ENCODE results near the gene QKI. TPM values are rescaled to one million over a fixed set of nuclear protein-coding genes. Genes with fewer than 3 reads are reported as not detected.

Gene QKI
- total RNA-seq, 1 donor from 2014 or later = 449 TPM

DNA sequence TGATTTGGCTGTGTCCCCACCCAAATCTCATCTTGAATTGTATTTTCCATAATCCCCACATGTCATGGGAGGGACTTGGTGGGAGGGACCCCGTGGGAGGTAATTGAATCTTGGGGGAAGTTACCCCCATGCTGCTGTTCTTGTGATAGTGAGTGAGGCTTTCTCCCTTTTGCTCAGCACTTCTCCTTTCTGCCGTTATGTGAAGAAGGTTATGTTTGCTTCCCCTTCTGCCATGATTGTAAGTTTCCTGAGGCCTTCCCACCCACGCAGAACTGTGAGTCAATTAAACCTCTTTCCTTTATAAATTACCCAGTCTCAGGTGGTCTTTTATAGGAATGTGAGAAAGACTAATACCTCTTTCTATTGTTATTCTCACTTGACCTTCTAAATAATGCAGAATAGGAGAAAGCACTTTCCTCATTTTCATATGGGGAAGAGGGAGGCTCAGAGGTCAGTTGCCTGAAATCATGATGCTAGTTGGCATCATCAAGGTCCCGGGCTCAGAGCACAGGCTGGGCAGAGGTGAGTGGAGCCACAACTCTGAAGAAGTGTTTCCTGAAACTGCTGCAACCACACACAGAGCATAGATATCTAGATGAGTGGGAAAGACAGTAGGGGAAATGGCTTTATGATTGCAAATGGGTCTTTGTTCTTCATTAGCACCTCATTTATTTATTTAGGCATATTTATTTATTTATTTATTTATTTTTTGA lies 191.0 kb downstream of the QKI start:
- no peaks in the 10 kb centered on the region for H3K27me3 ChIP-seq (ENCODE audit: low read depth)
- TF ChIP-seq, protein P1, sequence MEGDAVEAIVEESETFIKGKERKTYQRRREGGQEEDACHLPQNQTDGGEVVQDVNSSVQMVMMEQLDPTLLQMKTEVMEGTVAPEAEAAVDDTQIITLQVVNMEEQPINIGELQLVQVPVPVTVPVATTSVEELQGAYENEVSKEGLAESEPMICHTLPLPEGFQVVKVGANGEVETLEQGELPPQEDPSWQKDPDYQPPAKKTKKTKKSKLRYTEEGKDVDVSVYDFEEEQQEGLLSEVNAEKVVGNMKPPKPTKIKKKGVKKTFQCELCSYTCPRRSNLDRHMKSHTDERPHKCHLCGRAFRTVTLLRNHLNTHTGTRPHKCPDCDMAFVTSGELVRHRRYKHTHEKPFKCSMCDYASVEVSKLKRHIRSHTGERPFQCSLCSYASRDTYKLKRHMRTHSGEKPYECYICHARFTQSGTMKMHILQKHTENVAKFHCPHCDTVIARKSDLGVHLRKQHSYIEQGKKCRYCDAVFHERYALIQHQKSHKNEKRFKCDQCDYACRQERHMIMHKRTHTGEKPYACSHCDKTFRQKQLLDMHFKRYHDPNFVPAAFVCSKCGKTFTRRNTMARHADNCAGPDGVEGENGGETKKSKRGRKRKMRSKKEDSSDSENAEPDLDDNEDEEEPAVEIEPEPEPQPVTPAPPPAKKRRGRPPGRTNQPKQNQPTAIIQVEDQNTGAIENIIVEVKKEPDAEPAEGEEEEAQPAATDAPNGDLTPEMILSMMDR (IDR thresholded peaks at IDR 0.05; ENCODE audit: borderline replicate concordance) = no peak
- no peak for DNase-seq
- H3K36me3 ChIP-seq = no peaks in the 10 kb centered on the region
- no peak overlapping the region for H3K27ac ChIP-seq (replicated peaks)
- intact Hi-C loops (cut with micrococcal nuclease) = no loop called here
- H3K4me1 ChIP-seq = peaks cover under 1% of the 10 kb centered on the region
- H3K4me3 ChIP-seq = no peak overlapping the region
- H3K9me3 ChIP-seq (replicated peaks) = no peaks in the 10 kb centered on the region

DNA sequence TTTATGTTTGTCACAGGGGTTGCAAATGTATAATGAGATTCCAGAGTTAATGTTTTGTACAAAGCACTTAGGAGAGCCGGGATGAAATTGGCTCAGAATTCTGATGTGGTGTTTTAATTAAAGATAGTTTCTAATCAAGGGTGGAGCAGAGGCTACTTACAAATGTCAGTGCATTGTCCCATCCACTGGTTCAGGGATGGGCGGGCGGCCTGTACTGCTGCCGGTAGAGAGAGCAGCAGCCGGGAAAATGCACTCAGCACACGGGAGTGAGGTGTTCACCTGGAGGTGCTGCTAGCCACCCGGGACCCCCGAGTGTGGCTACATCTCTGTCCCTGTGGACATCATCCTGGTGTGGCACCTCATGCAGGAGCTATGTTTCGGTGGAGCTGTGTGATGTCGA lies 193.3 kb downstream of the QKI start:
- intact Hi-C loops (cut with micrococcal nuclease) = no loop called here
- no peaks in the 10 kb centered on the region for H3K9me3 ChIP-seq (replicated peaks)
- TF ChIP-seq, protein P1 (IDR thresholded peaks at IDR 0.05; ENCODE audit: borderline replicate concordance) = no peak
- peaks cover 2% of the 10 kb centered on the region for H3K4me1 ChIP-seq
- no peak overlapping the region for H3K4me3 ChIP-seq
- DNase-seq = no peak
- no peaks in the 10 kb centered on the region for H3K36me3 ChIP-seq
- no peaks in the 10 kb centered on the region for H3K27me3 ChIP-seq (ENCODE audit: low read depth)
- H3K27ac ChIP-seq (replicated peaks) = no peak overlapping the region

DNA sequence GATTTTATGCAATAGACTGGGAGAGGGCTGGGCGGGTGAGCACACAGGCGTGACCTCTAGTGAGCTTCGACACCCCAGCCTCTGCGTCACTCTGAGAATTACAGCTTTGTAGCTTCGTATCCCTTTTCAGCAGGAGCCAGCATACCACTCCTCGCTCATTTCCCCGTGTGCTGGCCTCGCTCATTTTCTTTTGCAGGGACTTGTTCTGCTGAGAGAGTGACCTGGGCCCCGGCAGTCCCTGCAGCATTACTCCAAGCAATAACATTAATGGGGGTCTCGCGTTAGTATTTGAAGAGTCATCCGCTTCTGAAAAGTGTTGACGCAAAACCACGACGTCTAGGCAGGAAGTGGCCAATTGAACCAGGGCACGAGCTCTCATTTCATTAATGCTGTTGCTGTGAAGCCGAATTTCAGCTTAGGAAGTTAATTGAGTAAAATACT lies 193.7 kb downstream of the QKI start:
- intact Hi-C loops (cut with micrococcal nuclease) = no loop called here
- Histone ChIP-seq H3K27me3 (ENCODE audit: low read depth) (no peaks in the 10 kb centered on the region), H3K4me1 (peaks cover 2% of the 10 kb centered on the region), H3K4me3 (no peak overlapping the region), H3K9me3 (replicated peaks) (no peaks in the 10 kb centered on the region), H3K36me3 (no peaks in the 10 kb centered on the region), H3K27ac (replicated peaks) (no peak overlapping the region)
- no peak for DNase-seq
- TF ChIP-seq, protein P1 (IDR thresholded peaks at IDR 0.05; ENCODE audit: borderline replicate concordance) = no peak

DNA sequence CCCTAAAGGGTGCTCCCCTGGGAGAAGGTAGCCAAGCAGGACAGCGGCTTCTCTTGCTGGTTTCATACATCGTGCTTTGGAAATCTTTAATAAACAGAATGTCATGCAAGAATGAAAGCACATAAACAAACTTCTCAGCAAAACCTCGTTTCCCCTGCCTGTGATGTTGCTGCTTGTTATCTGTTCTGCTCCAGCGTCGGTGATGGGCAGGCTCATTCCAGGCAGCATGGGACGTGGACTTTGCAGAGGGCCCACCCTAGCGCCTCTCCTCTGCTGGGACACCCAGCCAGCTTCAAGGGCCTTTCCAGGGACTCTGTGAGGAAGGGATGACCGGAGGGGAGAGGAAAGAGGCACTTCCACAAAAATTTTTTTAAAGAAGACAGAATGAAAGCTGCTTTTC lies 197.7 kb downstream of the QKI start:
- no peak for DNase-seq
- Histone ChIP-seq H3K9me3 (replicated peaks) (no peaks in the 10 kb centered on the region), H3K4me1 (peaks cover 2% of the 10 kb centered on the region), H3K27ac (replicated peaks) (no peak overlapping the region), H3K36me3 (no peaks in the 10 kb centered on the region), H3K27me3 (ENCODE audit: low read depth) (no peaks in the 10 kb centered on the region), H3K4me3 (no peak overlapping the region)
- TF ChIP-seq, protein P1 (IDR thresholded peaks at IDR 0.05; ENCODE audit: borderline replicate concordance) = no peak
- intact Hi-C loops (cut with micrococcal nuclease) = no loop called here

DNA sequence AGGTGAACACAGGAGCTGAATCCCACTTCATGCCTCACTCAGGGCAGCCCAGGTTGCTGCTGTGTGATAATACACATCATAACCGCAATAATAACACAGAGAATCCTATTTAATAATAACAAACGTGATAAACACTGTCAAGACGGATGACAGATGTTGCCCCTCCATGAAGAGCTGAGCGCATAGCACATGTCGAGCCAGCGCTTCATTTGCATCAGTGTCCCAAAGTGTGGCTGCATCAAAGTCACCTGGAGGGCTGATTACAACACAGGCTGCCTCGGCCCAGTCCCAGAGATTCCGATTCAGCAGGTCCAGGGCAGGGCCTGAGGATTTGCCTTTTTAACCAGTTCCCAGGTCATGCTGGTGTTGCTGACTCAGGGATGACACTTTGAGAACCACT lies 198.5 kb downstream of the QKI start:
- no peaks in the 10 kb centered on the region for H3K27me3 ChIP-seq (ENCODE audit: low read depth)
- H3K36me3 ChIP-seq = no peaks in the 10 kb centered on the region
- intact Hi-C loops (cut with micrococcal nuclease) = no loop called here
- H3K4me1 ChIP-seq = peaks cover 2% of the 10 kb centered on the region
- DNase-seq = no peak
- H3K4me3 ChIP-seq = no peak overlapping the region
- TF ChIP-seq, protein P1 (IDR thresholded peaks at IDR 0.05; ENCODE audit: borderline replicate concordance) = no peak
- H3K27ac ChIP-seq (replicated peaks) = no peak overlapping the region
- no peaks in the 10 kb centered on the region for H3K9me3 ChIP-seq (replicated peaks)

Measured in left ventricle myocardium inferior (tissue), 1 donor.